GM19324 (cell line): Measurements from ENCODE around the gene NXPH4.

Experiments
- ATAC-seq: cut with Tn5 transposase; IDR thresholded peaks from one replicate; pipeline ENCODE4 v1.9.1; 2021; ENCODE audit warnings: mild to moderate bottlenecking, moderate library complexity; ENCODE audit not compliant: unreplicated experiment, low FRiP score

NXPH4 gene

DNA sequence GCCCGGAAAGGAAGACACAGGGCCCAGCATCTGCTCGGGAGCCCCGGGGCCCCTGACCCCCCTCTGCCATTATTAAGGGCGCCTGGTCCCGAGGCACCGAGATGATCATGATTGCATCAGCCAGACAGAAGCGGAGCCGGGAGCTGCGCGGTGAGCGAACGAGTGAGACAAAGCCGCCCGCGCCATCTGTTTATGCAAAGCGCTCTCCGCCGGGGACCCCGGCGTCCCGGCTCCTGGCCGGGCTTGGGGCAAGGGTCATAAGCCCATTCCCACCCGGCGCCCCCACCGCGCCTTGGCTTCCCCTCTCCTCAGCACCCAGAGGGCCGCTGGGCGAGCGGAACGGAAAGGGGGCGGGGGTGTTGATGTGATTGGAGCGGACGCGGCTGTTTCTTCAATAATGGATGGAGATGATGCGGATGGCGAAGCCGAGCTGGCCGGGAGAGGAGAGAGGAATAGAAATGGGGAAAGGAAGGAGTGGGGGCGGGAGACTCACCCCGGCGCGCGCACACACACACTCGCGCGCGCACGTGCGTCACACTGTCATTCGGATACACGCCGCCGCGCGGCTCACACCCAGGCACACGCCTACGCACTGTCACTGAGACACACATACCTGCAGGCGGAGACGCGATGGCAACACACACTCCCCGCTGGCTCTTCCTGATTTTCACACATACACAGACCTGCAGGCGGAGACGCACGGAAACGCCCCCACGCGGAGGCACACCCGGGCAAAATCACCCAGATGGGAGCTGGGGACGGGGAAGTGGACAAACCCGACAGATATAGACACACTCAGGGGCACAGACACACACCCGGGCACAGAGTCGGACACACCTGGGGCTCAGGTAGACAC, 23.7 kb downstream of the NXPH4 start:
- no peak for ATAC-seq

DNA sequence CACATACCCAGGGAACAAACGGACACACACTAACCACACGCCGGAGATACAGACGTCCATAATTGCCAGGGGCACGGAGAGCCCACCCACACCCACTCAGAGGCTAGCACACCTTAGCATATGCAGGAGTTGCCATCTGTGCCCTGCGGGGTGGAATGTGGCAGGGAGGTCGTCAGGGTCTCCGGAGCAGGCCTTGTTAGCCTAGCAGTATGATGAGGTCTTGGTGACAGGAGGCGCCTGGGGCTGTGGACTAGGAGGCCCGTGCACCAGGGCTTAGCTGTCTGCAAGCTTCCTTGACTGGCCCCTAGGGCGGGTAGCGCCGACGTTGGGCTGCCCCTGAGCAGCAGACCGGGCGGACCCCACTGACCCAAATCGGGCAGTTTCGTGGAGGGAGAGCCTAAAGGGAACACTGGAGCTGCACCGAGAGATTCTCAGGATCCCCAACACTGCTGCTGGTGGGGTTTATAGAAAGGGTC, 24.4 kb downstream of the NXPH4 start:
- no peak for ATAC-seq

DNA sequence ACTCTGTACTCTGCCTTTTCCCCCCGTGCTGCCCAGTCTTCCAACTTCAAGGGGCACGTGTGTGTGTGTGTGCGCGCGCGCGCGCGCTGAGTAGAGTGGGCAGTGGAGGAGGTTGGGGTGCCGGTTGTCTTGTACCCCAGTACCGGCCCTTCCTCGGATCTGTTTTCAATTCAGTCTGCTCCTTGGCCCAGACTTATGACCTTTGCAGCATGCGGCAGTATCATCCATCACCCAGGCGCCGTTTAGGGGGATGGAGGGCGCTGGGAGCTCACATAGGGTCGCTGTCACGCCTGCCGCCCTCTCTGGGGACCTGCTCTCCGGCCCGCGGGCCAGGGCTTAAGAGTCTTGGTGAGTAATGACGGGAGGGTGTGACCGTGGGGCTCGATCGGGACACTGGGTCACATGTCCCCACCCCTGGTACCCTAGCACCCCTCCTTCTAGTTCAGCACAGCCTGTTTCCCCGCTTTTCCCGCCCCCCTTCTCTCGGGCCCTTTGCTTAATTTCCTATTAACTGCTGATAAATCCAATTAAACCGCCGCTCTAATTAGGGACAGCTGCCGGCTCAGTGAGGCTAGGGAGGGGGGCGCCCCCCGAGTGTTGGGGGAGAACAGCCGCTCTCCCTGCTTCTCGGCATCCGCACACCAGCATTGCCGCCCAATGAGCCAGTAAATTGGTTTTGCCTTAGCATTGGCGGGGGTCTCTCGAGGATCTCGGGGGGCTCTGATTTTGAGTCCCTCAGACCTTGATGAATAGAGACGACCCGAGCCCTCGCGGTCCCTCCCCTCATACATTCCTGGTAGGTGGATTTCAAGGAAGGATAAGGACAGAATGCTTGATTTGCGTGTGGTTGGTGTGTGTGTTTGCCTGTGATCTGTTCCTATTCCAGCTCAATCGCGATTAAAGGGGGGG, 25.1 kb downstream of the NXPH4 start:
- no peak for ATAC-seq

DNA sequence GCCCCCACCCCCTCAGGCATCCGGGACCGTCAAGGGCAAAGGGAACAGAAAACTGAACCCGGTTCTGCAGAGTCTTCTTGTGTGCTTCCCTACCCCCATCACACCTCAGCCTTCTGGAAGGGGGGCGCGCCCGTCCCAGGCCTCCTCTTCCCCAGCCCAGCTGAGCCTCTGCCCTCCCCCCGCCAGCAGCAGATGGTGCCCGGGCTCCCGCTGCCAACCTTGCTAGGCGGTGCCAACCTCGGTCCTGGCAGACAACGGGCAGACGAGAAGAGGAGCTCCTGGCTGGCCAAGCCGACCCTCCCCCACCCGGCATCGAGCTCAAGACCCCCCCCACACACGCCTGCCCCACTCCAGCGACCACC, 25.7 kb downstream of the NXPH4 start:
- no peak for ATAC-seq

DNA sequence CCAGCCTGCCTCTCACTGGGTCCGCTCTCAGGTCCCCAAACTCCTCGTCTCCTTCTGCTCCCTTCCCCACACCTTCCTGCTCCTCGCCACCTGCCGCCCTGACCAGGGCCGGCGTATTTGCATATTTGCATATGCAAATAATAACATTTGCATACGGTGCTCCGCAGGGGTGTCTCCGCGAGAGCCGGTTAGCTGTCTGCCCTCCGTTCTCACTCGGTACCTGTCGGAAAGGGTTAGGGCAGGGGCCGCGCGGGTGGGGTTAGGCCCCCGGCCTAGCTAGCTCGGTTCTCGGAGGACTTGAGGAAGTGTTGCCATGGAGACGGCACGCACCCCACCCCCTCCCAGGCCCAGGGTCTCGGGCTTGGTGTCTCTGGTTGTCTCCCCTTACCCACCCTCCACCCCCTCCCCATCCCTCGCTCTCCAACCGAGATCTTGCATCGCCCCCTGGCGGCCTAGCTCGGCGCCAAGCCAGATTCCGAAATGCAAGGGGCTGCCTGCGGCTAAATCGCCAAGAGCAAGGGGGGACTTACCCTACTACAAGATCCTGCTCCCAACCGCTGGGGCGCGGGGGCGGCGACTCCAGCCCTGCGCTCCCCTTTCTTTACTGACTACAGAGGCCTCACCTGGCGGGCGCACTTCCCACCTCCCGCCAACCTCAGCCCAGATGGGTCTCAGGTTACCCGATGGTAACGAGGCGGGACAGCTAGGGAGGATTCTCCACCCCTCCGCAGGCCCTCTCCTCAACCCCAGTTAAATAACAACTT, 26.3 kb downstream of the NXPH4 start:
- ATAC-seq = no peak

DNA sequence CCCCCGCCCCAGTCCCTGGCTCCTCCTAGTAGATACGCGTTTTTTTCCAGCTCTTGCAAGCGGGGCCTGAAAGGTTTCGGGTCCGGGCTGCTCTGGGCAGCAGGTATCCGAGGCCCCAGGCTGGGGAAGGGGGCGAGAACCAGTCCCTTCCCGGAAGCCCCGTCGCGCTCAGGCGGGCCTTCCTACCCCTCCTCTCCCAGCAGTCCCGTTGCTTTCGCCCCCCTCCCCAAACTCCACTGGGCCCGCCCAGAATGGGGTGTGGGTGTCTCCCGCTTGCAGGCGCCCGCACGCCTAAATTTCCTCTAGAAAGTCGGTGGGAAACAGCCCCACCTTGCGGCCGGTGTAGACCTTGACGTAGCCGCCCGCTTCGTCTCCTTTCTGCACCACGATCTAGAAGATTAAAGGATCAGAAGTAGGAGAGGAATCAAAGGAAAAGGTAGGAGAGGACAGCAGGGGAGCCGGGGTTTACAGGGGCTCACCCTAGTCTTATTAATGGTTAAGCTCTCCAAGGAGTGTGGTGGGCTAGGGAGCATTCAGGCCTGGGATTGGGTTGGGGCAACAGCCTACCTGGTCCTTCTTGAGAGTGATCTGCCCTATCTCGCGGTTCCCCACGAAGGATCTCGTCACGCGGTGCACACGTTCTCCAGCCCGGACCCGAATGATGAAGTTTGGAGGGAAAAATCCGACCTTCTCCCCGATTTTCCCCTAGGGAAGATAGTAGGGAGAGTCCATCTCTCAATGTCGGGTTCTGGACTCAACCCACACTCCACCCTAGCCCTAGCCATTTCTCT, 27.1 kb downstream of the NXPH4 start:
- ATAC-seq = no peak

DNA sequence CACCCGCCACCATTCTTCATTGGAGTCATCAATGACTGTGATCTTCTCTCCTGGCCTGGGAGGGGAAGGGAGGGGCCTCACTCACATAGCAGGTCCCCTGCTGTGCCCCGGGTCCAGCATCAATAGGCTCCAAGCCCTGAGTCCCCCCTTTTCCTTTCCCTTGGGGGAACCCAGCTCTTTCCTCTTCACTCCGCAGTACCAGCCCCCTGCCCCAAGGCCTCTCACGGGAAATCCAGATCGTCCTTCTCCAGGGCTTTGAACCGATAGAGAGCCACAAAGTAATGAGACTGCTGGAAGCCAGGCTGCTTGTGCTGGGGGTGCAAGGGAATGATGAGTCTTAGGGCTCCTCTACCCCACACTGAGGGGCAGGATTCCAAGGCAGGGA, 27.7 kb downstream of the NXPH4 start:
- ATAC-seq = no peak

DNA sequence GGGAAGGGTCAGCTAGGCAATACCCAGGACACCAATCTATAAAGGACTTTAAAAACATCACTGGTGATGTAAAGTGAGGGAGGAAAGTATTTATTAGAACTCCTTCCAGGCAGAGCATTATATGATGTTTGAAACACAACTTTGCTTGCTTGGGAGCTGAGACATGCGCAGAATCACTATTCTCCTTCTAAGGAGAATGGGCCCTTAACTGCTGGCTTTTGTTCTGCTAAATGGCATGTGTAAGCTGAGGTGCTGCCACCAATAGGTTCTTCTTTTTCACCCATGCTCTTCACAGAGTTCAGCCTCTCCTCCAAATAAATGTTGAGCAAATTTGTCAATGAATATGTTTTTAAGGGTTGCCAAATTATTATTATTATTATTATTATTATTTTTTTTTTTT, 30.4 kb downstream of the NXPH4 start:
- no peak for ATAC-seq

DNA sequence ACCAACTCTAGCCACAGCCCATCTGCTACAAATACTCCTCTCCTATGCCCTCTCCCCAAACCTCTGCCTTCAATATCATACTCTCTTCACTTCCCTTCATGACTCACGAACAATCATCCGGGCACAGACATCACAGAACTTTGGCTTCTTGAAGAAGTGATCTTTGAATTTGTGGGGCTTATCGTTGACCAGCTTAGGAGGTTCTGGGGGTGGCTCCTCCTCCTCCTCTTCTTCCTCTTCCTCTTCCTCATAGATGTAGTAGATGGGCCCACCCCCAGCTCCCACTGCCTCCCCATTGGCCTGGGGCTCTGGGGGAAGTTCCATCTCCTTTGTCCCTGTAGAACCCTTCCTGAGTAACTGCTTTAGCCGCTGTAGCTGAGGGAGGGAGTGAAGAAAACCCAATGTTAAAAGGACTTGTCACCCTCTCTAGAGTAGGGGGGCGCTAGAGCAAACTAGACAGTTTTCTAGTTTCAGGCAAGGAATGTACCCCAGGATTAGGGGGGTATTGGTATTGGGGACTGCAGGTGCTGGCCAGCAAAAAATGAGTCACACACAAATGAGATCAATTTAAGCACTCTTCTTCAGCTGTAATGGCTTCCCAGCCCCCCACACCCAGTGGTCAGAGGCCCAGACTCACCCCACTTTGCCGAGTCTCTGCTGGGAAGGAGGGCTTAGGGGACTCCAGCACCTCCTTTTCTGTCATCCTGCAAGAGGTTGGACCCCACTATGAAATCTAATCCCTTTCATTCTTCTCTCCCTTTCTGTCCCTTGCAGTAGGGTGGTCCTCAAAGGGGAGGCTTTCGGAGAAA, 32.5 kb downstream of the NXPH4 start:
- ATAC-seq = no peak

DNA sequence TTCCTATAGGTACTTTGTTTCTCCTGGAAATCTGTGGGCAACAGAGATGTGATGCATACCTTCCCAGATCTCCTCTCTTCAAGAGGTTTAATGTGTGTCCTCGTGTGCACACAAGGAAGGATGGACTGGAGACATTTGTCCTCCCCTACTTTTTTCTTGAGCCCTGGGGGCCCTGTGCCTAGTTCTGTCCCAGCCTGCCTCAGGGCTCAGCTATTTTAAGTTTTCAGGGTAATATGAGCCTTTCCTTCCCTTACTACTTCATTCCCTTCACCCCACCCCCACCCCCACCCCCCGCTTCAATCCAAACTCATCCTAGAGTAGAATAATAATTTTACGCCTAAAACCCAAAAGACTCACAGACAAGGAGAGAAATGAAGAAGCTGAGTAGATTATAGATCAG, 33.9 kb downstream of the NXPH4 start:
- ATAC-seq = no peak

DNA sequence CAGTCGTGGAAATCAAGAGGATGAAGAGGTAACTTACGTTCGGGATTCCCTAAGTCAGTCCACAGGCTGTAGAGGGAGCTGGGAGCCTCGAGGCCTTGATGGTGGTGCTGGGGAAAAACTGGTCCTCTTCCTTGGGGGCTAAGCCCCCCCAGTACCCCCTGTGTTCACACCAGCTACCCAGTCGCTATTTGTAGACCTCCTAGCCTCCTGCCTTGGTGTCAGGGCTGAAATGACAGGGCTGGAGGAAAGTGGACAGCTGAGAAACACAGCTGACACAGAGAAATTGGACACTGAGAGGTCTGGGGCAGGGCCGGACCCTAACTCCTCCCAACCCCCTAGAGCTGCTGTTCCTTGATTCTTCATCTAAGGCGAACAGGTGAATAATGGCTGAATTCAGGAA, 34.4 kb downstream of the NXPH4 start, which contains the start of gene STAC3:
STAC3 (minus strand) TSS at position 232 of the 400 bp plus-strand sequence. CDS start 1,551 bp downstream, outside the sequence.
- no peak for ATAC-seq

DNA sequence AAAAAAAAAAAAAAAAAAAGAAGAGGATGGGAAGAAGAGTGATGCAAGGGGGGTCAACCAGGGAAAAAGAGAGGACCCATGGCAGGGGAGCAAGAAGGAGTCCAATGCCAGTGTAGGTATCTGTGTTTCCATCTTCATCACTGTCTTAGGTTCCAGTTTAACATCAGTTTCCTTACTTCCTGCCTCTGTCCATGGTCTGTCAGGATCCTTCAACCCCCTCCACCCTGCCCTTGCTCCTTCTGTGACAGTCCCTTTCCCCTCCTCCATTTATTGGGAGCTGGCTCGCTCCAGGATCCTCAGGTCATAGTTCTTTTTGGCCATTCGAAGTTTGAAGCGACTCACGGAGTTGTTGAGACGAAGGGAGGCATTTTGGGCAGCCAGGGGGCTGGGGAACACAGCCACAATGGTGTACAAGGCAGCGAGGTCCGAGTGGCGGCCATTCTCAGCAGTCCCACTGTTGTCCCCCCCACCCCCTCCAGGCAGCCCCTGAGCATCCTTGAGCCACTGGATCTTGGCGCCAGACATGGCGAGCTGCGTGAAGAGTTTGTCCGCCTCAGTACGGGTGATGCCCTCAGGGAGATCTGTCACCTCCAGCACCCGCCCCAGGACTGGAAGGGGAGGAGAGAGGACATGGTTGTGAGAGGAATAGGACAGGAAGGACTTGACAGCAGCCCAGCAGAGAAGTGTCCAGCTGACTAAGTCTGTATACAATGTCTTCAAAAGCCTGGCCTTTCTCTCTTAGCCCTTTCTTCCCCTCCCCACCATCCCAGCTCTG, 38.1 kb downstream of the NXPH4 start:
- ATAC-seq = no peak

DNA sequence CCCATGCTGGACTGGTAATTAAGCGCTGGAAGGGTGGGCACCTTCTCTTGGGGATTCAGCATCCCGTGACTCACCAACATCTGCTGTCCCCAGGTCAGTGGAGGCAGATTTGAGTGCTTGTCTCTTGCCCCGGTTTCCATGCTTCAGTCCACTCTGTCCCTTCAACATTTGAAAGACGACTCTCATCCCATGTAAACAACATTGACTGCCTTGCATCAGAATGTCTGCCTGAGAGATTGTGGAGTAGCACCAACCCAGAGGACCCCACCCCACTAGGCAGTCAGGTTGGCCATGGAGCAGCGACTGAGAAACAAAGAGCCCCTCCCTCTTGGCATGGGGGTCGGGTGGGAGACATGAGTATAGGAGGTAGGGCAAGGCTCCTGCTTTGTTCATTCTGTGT, 39.3 kb downstream of the NXPH4 start:
- no peak for ATAC-seq

DNA sequence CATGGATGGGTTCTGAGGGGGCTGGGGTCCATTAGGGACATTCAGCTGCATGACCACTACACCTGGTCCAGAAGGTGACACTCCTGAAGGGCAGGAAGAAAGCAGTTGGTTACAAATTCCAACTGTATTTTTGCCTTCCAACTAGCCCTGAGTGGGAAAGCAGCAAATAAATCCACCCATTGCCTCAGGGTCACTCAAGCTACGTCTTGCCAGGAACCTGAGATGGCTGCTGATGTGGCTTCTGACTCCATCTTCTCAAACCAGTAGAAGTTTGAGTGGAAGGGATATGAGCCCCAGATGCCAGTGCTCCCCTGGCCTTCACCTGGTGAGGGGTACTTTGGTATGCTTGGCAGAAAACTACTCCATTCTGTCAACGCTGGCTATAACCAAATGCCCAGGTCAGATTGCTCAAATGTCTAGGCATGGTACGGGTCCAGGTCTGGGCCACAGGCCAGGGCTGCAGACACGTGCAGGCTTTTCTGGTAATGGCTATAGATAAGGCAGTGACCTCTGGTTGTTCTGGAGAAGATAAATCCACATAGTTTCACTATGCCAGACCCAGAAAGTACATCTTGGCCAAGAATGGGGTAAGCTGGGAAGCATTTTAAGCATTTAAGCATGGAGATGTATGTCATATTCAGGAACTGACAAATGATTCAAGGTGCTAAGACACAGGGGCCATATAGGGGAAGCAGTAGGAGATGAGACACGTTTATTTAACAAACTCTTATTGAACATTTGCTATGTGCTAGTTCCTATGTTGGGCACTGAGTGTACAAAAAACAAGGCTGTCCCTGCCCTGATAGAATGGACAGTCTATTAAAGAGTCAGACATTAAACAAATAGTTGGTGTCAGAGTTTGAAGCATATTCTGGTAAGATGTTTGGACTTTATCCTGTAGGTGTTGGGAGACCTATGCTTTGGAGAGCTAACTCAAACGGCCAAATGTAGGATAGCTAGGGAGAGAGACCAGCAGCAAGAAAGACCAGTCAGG, 42.7 kb downstream of the NXPH4 start:
- no peak for ATAC-seq

DNA sequence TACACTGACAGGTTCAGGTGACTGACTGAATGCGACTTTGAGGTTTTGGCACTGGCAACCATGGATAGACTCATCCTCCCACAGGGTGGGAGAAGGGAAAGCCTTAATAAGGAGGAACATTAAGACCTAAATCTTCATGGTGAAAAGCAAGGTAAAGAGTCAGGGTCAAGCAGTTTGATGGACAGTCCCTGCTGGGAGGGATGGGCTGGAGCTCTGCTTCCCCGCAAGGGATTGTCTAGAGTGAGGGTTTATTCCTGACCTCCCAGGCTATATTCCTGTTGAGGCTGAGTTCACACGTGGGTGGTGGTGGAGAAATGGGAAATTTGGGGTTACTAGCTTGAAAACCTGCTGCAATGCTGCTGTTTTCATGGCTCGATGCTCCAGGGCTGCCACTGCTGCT, 43.8 kb downstream of the NXPH4 start:
- ATAC-seq = no peak

DNA sequence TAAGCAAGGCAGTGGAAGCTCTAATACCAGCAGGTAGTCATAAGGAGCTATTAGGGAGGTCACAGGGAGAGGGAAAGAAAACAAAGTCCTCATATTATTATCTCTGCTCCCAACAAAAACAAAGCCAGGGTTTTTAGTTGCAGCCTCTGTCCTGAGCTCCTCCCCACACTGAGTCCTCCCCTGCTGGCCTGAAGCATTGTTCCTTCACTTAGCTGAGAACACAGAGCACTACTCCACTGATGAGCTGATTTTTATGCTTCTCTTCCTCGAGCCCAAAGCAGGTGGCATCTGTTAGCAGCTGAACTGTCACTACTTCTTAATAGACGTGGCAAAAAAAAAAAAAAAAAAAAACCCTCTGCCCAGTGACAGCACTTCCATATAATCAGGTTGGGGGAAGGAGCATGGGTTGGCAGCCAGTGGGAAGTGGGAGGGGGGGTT, 44.9 kb downstream of the NXPH4 start:
- no peak for ATAC-seq
